Camera-type eye (tissue), 1 donor: Measurements from ENCODE around the gene CHAT. TPM values are rescaled to one million over a fixed set of nuclear protein-coding genes. Genes with fewer than 3 reads are reported as not detected.

Source experiments
- total RNA-seq: library from RNA; depleted of rRNA; stranded (reverse); fragments of >200 nt; gene quantifications from one replicate; pipeline ENCODE4 v1.2.3, GENCODE V29; 2014

Gene CHAT
- 1.8 TPM for total RNA-seq

DNA sequence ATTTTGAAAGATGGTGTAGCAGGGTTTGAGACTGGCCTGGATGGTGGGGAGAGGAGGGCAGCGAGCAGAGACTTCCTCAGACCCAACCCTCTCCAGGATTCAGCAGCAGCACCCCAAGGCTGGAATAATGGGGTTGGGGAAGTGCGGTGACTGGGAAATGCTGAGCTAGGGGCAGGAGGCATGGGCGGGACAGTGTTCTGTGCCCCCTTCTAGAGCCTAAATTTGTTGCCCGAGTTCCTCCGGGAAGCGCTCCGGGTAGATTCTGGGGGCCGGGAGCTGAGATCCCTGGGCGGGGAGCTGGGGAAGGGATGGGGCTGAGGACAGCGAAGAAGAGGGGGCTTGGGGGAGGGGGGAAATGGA, at the start of gene CHAT:
Gene CHAT (plus strand): TSS at position 156 of the 360 bp plus-strand sequence. CDS start 153 bp downstream, at position 309.

DNA sequence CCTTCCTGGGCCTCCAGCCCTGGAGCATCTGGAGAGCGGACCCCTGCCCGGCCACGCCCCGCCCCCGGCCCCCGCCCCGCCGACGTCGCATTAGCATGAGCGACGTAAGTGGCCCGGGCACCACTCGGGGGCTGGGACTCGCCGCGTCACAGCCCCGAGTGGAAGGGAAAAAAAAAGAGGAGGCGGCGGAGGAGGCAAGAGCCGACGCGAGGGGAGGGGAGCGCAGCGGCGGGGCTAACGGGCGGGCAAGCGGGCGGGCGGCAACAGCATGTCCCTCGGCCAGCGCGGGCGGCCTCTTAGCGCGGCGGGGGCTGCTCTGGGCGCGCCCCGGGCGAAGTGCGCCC, 3.8 kb upstream of the CHAT start, which contains the start of gene SLC18A3:
Gene SLC18A3 (plus strand): TSS at position 197 of the 344 bp plus-strand sequence. CDS start 431 bp downstream, outside the sequence.

DNA sequence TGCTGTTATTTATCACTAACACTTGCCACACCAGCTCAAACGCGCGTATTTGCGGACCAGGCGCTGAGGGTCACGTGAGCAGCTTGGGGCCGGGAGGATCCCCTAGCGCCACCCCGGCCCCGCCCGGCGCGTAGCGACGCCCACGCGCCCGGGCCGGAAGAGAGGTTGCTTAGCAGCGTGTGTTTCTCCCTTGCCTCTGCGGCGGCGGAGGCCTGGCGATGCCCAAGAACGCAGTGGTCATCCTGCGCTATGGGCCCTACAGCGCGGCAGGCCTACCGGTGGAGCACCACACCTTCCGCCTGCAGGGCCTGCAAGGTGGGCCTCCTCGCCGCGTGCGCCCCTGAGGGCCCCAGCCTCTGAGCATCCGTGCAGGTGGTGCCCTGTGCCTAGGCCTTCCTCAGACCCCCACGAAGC, 65.7 kb downstream of the CHAT start, which contains the start of gene C10orf53:
Gene C10orf53 (plus strand): TSS at position 172 of the 414 bp plus-strand sequence. CDS start 47 bp downstream, at position 219.

Other genes with a start within 250 kb of the CHAT start
- gene DRGX, start 217.9 kb upstream of the CHAT start, total RNA-seq: 1.3 TPM
- gene ERCC6, start 74.9 kb upstream of the CHAT start, total RNA-seq: 35.5 TPM
- gene SLC18A3, start 3.7 kb upstream of the CHAT start, total RNA-seq: 1.3 TPM
- gene C10orf53, start 65.6 kb downstream of the CHAT start, total RNA-seq: not detected
- gene OGDHL, start 148.3 kb downstream of the CHAT start, total RNA-seq: 15.8 TPM